ENCODE results near the gene OPRM1. TPM values are rescaled to one million over a fixed set of nuclear protein-coding genes. Genes with fewer than 3 reads are reported as not detected.

OPRM1 gene
- total and polyA plus RNA-seq, 4 donors: not detected

DNA sequence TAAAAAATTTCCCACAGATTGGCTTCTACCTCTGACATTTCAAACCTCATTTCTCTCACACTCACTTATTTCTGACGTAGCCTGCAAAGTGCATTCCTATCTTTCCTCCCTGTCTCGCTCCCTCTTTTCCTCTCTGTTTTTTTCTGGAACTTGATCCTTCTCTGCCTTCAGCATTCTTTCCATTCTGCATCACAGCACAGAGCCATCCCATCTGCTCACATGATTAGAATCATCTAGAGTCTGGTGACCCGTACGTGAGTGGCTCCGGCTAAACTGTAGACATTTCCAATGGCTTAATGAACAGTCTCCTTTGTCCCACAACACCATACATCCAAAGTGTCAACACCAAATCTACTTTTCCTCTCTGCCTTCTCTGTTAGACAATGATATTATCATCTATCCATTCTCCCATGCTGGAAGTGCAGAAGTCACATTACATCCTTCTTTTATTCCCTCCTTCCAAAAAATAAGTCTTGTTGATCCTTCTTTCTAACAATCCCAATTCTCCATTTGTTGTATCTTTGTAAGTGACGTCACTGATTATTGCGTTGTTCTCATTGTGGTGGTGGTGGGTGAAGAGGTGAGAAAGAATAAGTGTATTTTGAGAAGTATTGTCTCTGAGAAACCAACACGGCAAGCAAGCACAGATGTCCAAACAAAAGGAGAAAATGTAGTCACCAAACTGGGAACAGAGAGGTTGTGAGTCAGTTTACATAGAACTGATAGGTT is 41.6 kb downstream of the OPRM1 start:
- Histone ChIP-seq H3K9ac (ENCODE audit: low read depth in 1 of 2, low read length in 2 of 2) (no peak overlapping the region), H3K36me3 (ENCODE audit: control insufficient read depth in 4 of 4, insufficient read depth in 3 of 4, low read depth in 1 of 4, low read length in 3 of 4) (no peaks in the 10 kb centered on the region), H3K27ac (ENCODE audit: low read depth in 1 of 2, low read length in 2 of 2) (no peak overlapping the region), H3K4me1 (ENCODE audit: control insufficient read depth in 4 of 4, insufficient read depth in 4 of 4, low read length in 3 of 4) (no peaks in the 10 kb centered on the region), H3K4me3 (ENCODE audit: low read depth in 1 of 3, low read length in 3 of 3) (no peak overlapping the region), H3K9me3 (ENCODE audit: control insufficient read depth in 4 of 4, low read length in 3 of 4) (no peaks in the 10 kb centered on the region), H3K27me3 (ENCODE audit: control insufficient read depth in 4 of 4, insufficient read depth in 4 of 4, low read length in 3 of 4) (no peaks in the 10 kb centered on the region)
- WGBS: 81% methylated on average over 8 of the region's 8 CpGs
- TF ChIP-seq FOXA1 (IDR thresholded peaks at IDR 0.05) (no peak), RXRA (IDR thresholded peaks at IDR 0.05) (no peak), TAF1 (conservative IDR thresholded peaks at IDR 0.05) (no peak), SP1 (IDR thresholded peaks at IDR 0.05) (no peak), HNF4A (conservative IDR thresholded peaks at IDR 0.05) (no peak), HNF4G (IDR thresholded peaks at IDR 0.05) (no peak), GABPA (IDR thresholded peaks at IDR 0.05 in 1 of 2, conservative IDR thresholded peaks at IDR 0.05 in 1 of 2) (no peak), EGR1 (IDR thresholded peaks at IDR 0.05; ENCODE audit: low read depth in 2 of 2) (no peak), RAD21 (IDR thresholded peaks at IDR 0.05) (no peak)
- TF ChIP-seq, protein P1, sequence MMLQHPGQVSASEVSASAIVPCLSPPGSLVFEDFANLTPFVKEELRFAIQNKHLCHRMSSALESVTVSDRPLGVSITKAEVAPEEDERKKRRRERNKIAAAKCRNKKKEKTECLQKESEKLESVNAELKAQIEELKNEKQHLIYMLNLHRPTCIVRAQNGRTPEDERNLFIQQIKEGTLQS (IDR thresholded peaks at IDR 0.05): no peak
- TF ChIP-seq, protein P2, sequence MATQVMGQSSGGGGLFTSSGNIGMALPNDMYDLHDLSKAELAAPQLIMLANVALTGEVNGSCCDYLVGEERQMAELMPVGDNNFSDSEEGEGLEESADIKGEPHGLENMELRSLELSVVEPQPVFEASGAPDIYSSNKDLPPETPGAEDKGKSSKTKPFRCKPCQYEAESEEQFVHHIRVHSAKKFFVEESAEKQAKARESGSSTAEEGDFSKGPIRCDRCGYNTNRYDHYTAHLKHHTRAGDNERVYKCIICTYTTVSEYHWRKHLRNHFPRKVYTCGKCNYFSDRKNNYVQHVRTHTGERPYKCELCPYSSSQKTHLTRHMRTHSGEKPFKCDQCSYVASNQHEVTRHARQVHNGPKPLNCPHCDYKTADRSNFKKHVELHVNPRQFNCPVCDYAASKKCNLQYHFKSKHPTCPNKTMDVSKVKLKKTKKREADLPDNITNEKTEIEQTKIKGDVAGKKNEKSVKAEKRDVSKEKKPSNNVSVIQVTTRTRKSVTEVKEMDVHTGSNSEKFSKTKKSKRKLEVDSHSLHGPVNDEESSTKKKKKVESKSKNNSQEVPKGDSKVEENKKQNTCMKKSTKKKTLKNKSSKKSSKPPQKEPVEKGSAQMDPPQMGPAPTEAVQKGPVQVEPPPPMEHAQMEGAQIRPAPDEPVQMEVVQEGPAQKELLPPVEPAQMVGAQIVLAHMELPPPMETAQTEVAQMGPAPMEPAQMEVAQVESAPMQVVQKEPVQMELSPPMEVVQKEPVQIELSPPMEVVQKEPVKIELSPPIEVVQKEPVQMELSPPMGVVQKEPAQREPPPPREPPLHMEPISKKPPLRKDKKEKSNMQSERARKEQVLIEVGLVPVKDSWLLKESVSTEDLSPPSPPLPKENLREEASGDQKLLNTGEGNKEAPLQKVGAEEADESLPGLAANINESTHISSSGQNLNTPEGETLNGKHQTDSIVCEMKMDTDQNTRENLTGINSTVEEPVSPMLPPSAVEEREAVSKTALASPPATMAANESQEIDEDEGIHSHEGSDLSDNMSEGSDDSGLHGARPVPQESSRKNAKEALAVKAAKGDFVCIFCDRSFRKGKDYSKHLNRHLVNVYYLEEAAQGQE (IDR thresholded peaks at IDR 0.05): no peak
- TF ChIP-seq, protein P3, sequence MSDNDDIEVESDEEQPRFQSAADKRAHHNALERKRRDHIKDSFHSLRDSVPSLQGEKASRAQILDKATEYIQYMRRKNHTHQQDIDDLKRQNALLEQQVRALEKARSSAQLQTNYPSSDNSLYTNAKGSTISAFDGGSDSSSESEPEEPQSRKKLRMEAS (IDR thresholded peaks at IDR 0.05): no peak
- TF ChIP-seq, protein P4, sequence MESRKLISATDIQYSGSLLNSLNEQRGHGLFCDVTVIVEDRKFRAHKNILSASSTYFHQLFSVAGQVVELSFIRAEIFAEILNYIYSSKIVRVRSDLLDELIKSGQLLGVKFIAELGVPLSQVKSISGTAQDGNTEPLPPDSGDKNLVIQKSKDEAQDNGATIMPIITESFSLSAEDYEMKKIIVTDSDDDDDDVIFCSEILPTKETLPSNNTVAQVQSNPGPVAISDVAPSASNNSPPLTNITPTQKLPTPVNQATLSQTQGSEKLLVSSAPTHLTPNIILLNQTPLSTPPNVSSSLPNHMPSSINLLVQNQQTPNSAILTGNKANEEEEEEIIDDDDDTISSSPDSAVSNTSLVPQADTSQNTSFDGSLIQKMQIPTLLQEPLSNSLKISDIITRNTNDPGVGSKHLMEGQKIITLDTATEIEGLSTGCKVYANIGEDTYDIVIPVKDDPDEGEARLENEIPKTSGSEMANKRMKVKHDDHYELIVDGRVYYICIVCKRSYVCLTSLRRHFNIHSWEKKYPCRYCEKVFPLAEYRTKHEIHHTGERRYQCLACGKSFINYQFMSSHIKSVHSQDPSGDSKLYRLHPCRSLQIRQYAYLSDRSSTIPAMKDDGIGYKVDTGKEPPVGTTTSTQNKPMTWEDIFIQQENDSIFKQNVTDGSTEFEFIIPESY (IDR thresholded peaks at IDR 0.05): no peak
- TF ChIP-seq, protein P5, sequence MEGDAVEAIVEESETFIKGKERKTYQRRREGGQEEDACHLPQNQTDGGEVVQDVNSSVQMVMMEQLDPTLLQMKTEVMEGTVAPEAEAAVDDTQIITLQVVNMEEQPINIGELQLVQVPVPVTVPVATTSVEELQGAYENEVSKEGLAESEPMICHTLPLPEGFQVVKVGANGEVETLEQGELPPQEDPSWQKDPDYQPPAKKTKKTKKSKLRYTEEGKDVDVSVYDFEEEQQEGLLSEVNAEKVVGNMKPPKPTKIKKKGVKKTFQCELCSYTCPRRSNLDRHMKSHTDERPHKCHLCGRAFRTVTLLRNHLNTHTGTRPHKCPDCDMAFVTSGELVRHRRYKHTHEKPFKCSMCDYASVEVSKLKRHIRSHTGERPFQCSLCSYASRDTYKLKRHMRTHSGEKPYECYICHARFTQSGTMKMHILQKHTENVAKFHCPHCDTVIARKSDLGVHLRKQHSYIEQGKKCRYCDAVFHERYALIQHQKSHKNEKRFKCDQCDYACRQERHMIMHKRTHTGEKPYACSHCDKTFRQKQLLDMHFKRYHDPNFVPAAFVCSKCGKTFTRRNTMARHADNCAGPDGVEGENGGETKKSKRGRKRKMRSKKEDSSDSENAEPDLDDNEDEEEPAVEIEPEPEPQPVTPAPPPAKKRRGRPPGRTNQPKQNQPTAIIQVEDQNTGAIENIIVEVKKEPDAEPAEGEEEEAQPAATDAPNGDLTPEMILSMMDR (IDR thresholded peaks at IDR 0.05; ENCODE audit: low read depth, low read length, missing input control): no peak
- DNase-seq (ENCODE audit: low spot score): no peak

DNA sequence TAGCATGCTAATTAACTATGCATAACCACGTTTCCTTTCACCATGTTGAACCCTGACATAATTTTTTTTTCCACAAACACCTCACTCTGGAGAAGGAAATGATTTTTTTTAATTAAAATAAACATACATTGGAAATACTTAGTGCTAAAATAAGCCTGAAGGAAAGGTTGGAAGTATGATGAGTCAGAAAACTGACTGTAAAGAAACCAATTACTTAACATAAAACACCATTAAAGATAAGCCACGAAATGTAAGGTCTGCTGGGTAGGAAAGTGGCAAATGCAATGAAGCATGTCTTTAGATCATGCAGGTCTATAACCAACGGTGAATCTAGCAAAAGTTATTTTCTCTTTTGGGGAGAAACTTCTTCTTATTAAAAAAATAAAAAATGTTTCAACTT is 47.5 kb downstream of the OPRM1 start:
- no peak for DNase-seq (ENCODE audit: low spot score)
- no peaks in the 10 kb centered on the region for H3K4me1 ChIP-seq (ENCODE audit: control insufficient read depth in 4 of 4, insufficient read depth in 4 of 4, low read length in 3 of 4)
- H3K9me3 ChIP-seq (ENCODE audit: control insufficient read depth in 4 of 4, low read length in 3 of 4): no peaks in the 10 kb centered on the region
- H3K9ac ChIP-seq (ENCODE audit: low read depth in 1 of 2, low read length in 2 of 2): no peak overlapping the region
- WGBS: 44% methylated on average over 3 of the region's 3 CpGs
- no peak overlapping the region for H3K4me3 ChIP-seq (ENCODE audit: low read depth in 1 of 3, low read length in 3 of 3)
- H3K27me3 ChIP-seq (ENCODE audit: control insufficient read depth in 4 of 4, insufficient read depth in 4 of 4, low read length in 3 of 4): no peaks in the 10 kb centered on the region
- no peaks in the 10 kb centered on the region for H3K36me3 ChIP-seq (ENCODE audit: control insufficient read depth in 4 of 4, insufficient read depth in 3 of 4, low read depth in 1 of 4, low read length in 3 of 4)
- H3K27ac ChIP-seq (ENCODE audit: low read depth in 1 of 2, low read length in 2 of 2): no peak overlapping the region
- no peak for TF ChIP-seq NR2F2 (IDR thresholded peaks at IDR 0.05)
- TF ChIP-seq, protein P1 (IDR thresholded peaks at IDR 0.05): no peak
- TF ChIP-seq RXRA (IDR thresholded peaks at IDR 0.05): no peak
- no peak for TF ChIP-seq HNF4A (conservative IDR thresholded peaks at IDR 0.05)

Measured in liver (tissue), 9 donors.